CD4-positive, alpha-beta T cell treated with Interleukin-4 for 1 hour (primary cell): ENCODE results near the gene POMC.
"Not testable (repeated sequence)": the region's sequence is repeated elsewhere in the genome, so short reads cannot be mapped to it uniquely, and the experiment has no call there.

Source experiments
- DNase-seq, 2 donors: peaks; one replicate each; pipeline ENCODE4 v3.0.0-alpha.2; 2020 to 2022

Gene POMC

DNA sequence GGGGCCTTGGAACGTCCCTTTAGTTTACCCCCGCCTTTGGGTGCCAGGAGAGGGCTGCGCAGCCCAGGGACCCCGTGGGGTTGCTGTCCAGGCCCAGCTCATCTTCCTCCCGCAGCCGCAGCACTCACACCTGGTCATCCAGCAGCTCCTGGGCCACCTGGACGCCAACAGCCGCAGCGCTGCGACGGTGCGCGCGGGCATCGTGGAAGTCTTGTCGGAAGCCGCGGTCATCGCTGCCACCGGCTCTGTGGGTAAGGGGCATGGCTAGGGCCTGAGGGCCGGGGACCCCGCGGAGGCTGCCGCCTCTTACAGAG lies 37.2 kb downstream of the POMC start:
- no peak for DNase-seq

DNA sequence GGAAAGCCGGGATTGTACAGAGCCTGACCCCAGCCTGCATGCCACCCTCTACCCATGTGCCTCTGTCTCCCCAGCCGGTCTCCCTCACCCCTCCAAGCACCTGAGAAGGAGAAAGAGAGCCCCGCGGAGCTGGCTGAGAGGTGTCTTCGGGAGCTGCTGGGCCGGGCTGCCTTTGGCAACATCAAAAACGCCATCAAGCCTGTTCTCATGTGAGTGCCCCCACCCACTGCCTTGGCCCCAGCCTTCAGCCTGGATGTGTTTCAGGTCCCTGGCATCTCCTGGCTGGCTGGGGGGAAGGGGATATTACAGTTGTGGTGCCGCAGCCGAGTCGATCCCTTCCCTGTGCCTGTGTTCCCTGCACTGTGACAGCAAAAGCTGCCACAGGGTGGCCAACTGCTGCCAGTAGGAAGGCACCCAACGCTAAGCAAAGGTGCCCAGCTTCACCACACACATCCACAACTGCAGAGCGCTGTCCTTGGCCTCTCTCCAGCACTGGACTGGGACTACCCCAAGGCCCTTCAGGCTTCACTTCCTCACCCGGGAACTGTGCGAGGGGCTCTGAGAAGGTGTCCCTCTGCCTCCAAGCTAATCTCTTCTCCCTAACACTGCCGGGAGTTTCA lies 38.4 kb downstream of the POMC start:
- no peak for DNase-seq

DNA sequence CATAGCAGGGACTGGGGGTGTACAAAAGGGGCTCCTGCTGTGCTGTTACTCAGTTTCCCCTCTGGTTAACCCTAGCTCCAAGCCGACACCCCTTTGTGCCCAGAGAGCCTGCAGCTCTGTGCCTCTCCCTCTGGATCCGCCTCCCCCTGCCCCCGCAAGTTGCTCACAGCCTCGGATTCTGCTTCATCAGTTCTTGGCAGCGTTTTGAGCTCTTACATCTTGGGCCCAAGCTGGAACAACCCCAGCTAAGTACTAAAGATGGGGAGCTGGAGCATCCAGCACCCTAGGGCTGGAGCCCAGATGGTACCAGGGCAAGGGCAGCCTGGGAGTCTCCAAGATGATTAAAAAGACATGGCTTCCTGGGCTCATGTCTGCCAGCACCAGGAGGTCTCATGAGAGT lies 40.7 kb downstream of the POMC start:
- no peak for DNase-seq

DNA sequence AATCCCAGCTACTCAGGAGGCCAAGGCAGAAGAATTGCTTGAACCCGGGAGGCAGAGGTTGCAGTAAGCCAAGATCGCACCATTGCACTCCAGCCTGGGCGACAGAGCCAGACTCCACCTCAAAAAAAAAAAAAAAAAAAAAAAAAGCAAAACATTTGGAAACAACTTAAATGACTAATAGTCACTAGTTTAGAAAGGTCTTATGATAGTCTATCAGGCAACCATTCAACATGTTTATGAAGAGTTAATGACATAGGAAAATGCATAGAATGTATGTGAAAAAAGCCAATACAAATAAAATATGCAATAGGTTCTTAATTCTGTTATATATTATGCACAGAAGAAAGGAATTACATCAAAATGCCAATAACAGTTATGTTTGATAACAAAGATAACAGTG lies 41.3 kb downstream of the POMC start:
- DNase-seq, result not testable (repeated sequence)

DNA sequence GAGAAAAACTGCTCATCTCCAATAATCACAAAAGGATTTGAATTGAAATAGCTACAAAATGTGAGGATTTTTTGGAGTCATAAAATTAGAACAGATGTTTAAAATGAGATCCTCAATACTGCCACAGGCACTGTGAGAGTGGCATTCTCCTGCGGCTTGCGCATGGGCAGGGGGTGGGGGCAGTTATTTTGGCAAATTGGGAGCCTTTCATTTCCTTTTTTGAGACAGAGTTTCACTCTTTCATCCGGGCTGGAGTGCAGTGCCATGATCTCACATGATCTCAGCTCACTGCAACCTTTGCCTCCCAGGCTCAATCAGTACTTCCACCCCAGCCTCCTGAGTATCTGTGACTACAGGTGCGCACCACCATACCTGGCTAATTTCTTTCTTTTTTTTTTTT lies 42.4 kb downstream of the POMC start:
- DNase-seq, result no peak

DNA sequence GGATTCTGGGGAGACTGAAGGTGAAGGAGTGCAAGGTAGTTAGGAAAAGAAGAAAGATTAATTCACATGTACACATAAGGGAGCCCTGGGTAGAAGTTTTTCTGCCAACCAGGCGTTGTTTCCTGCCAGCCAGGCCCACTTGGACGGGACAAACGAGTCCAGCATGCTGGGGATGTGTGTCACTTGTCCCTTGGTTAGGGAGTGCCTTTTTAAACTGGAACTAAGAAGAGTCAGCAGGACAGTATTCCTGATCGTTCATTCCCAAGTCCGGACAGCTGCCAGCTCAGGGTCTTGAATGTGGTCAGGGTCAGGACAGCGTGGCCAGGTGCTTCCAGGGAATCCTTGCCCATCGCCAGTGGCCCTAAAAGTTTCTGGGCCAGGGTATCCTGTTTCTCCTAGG lies 43.2 kb downstream of the POMC start:
- DNase-seq, result no peak

DNA sequence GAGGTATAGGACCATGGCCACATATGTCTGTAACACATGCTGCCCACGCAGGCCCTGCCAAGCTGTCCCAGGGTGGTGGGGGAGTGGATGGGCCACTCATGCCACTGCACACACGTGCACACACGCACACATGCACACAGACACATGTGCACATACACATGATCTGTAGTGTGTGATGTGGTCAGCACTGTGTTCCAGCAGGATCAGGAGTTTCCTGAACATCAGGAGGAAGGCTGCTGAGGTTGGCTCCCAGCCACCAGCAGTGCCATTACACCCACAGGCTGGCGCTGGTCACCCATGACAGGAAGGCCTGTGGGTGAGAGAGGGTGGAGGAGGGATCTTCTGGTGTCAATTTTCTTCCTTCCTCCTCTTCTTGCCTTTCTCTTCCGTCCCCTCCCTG lies 44.7 kb downstream of the POMC start:
- DNase-seq, result no peak

DNA sequence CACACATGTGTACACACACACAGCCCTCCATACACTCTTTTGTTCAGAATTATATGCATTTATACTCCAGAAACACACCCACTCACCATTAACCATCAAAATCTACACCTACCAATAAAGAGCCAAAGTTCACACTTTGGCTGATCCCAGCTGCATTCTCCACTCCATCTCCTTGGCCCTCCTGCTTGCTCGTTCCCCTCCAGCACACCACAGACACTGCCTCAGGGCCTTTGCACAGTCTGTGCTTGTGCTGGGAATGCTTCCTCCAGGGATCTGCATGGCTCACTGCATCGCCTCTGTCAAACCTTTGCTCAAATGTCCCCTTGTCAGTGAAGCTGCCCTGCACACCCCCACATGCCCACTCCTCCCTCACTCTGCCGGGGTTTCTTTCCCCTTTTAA lies 46.0 kb downstream of the POMC start:
- DNase-seq, result no peak

DNA sequence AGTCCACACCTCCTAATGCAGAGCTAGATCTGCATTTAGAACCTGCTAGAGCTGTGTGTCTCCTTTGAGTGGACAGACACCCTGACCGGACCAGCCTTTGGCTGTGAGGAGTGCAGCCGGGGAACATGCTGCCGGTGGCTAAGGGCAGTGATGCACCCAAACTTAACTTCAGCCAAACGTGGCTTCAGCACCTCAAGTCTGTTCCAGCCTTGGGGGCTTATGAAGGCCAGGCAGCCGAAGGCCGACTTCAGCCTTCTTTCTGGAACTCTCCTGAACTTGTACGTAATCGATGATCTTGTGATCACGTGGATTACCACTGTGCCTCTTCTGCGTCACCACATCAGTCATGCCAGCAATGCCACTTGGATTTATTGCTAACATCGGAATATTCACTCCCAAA lies 49.1 kb downstream of the POMC start:
- no peak for DNase-seq

DNA sequence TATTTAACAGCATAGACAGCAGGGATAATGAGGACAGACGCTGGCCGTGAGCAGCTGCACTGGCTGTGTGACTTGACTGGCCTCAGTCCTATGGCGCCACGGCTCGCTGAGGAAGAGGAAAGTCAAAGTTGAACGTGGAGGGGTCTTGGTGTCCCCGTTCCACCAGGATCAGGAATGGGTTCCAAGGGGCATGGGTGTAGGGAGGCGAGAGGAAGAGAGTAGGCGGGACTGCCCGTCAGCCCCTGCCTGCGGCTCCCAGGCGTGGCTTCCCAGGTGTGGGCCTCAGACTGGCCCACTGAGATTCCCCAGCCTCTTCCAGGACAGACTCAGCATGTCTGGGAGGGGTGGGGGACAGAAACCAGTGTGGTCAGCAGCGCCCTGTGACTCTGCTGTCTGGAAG lies 51.4 kb downstream of the POMC start:
- DNase-seq, result no peak

DNA sequence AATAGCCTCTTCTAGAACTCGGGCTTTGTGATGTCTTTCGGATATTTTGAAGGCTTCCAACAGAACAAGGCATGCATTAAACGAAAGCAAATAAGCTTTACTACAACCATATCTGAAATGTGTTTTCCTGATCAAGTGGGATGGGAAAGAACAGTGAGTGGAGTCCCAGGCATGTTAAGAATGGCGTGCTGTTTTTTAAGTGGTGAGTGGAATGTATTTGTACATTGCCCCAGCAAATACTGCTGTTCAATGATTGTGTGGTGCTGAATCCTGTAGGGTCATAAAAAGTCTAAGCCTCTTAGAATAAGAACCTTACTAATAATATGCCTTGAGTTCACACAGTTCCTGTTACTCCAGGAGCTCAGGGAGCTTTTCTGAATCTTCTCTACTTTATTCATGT lies 52.5 kb downstream of the POMC start:
- DNase-seq, result no peak

DNA sequence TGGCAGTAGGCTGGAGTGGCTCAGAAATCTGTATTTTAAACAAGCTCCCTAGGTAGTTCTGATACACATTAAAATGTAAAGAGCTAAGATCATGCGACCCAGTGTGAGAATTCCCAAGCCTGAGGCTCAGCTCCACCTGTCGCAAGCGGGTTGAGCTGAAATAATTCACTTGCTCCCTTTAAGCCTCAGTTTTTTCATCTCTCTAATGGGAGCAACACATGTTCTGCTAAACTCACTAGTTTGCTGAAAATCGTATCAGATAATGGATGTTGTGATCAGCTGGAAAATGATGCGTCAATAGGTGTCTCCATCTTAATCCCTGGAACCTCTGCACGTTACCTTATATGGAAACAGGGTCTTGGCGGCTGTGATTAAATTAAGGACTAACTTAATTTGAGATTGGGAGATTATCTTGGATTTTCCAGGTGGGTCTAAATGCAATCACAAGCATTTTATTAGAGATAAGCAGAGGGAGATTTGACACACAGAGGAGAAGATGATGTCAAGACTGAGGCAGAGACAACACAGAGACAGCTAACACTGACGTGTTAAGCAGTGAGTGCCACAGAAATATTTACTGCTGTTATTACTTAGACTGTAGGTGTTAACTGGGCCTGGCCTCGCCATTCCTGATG lies 53.0 kb downstream of the POMC start:
- no peak for DNase-seq

DNA sequence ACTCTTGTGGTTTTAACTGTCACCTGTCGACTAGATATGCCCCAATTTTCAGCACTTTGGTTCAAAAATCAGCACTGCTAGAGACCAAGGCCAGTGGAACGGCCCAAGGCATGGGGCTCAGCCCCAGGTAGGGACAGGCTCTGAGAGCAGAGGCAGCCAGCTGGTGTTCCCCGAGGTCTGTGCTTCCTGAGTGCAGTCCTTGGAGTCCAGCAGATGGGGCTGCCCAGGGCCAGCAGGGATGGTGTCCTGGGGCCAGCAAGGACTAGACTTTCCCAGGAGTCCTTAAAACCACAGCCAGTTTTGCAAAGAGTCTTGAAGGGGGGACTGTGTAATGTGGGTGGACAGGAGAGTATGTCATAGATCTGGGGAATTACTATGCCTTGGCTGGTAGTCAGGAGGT lies 56.3 kb downstream of the POMC start:
- DNase-seq, result no peak
